Mononuclear cell (primary cell): ENCODE results near the gene IL33. TPM values are rescaled to one million over a fixed set of nuclear protein-coding genes. Genes with fewer than 3 reads are reported as not detected.

Source experiments
- H3K27me3 ChIP-seq: 2 replicates; pipeline ENCODE4 v1.6.0; 2011; ENCODE audit warnings: low read length, control low read depth; ENCODE audit not compliant: insufficient read depth
- H3K4me1 ChIP-seq: 2 replicates; pipeline ENCODE4 v1.5.1; 2011; ENCODE audit warnings: mild to moderate bottlenecking, low read length, control low read depth; ENCODE audit not compliant: insufficient read depth
- H3K4me3 ChIP-seq: 2 replicates; pipeline ENCODE4 v1.5.1; 2011; ENCODE audit warnings: mild to moderate bottlenecking, low read length, moderate library complexity
- H3K9me3 ChIP-seq: 2 replicates; pipeline ENCODE4 v1.5.1; 2011; ENCODE audit warnings: low read depth, mild to moderate bottlenecking, control low read depth, low read length
- total RNA-seq: library from RNA; depleted of rRNA; stranded (reverse); fragments of >200 nt; gene quantifications from one replicate; pipeline ENCODE4 v1.2.3, GENCODE V29; 2012

Gene IL33
- total RNA-seq, 1 donor = not detected

- Histone ChIP-seq H3K4me1 (no peaks in the 10 kb centered on the region), H3K9me3 (no peaks in the 10 kb centered on the region), H3K27me3 (peaks cover 8% of the 10 kb centered on the region), H3K4me3 (no peak overlapping the region)
Measured at GRCh38 chr9:6304232-6304631, 88.6 kb downstream of the IL33 start.

DNA sequence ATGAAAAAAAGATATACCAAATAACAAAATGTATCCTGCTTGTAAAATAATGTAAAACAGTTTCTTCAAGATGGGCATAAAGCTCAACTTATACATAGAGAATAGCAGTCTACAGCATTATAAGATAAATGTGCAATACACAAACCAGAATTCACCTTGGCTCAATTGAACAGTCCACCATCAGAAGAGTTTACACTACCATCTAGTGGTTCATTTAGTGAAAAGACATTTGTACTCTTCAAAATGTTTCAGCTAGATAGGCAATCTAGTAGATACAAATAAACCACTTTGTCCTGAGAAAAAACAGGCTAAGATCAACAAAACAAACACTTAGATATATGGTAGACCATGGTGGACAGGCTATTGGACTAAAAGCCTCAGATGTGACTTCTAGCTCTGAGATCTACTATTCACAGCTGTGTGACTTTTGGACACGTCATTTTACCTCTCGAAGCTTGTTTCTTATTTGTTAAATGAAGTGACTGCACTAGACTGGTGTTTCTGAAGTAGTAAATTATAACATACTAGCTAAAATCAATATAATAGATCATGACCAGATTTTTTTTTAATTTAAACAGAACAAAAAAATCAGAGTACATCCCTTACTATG, 90.5 kb downstream of the IL33 start:
- Histone ChIP-seq H3K4me3 (no peak overlapping the region), H3K27me3 (peaks cover 9% of the 10 kb centered on the region), H3K9me3 (no peaks in the 10 kb centered on the region), H3K4me1 (no peaks in the 10 kb centered on the region)

Other genes starting within 250 kb of the IL33 start
- gene RANBP6, start 200.2 kb upstream of the IL33 start, total RNA-seq = 64.3 TPM
- gene TPD52L3, start 112.6 kb downstream of the IL33 start, total RNA-seq = not detected
- 192 TPM for gene UHRF2, start 197.4 kb downstream of the IL33 start, total RNA-seq